NCI-H446 treated with DMSO at 0.1 percent for 48 hours (cell line): ENCODE measurements around the gene SLC39A3.

Experiments used
- DNase-seq: peaks from one replicate; lab custom pipeline; 2025; lab: John Stamatoyannopoulos, UW

SLC39A3 gene

GRCh38 chr19:2747349-2747748 is 7.5 kb upstream of the SLC39A3 start:
- no peak for DNase-seq

DNA sequence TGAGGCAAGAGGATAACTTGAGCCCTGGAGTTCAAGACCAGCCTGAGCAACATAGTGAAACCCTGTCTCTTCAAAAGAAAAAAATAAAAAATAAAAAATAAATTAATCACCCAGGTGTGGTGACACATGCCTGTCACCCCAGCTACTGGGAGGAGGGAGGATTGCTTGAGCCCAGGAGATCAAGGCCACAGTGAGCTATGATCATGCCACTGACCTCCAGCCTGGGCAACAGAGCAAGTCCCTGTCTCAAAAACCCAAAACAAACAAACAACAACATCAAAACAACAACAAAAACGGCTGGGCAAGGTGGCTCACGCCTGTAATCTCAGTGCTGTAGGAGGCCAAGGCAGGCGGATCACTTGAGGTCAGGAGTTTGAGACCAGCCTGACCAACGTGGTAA is 4.3 kb upstream of the SLC39A3 start:
- DNase-seq: no peak

GRCh38 chr19:2743099-2743498 is 3.3 kb upstream of the SLC39A3 start:
- no peak for DNase-seq

GRCh38 chr19:2740314-2740656 is 468 bp upstream of the SLC39A3 start:
- no peak for DNase-seq

DNA sequence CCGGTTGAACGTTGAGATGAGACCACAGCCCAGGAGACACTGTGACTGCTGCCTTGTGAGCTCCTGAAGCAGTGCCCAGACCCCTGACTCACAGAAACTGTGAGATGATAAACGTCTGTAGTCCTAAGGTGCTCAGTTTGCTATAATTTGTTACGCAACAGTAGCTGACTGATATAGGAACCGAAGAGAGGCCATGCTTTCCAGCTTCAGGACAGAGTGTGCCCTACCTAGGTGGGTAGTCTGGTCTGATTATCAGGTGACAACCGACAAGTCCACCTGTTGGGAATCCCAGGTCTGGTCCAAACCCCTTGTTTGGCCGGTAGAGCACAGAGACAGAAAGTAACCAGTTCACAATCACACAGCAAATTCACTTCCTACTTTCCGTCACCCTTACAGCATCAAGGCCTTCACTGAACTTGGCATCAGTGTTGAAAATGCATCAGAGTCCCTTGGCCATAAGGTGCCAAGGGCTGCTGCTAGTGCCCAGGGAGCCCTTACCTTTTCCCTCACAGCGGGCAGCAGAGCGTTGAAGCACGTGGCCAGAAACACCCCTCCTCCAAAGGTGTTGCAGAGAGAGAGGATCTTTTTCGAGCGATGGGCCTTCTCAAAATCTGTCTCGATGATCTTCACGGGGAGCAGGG is 3.1 kb downstream of the SLC39A3 start:
- no peak for DNase-seq

DNA sequence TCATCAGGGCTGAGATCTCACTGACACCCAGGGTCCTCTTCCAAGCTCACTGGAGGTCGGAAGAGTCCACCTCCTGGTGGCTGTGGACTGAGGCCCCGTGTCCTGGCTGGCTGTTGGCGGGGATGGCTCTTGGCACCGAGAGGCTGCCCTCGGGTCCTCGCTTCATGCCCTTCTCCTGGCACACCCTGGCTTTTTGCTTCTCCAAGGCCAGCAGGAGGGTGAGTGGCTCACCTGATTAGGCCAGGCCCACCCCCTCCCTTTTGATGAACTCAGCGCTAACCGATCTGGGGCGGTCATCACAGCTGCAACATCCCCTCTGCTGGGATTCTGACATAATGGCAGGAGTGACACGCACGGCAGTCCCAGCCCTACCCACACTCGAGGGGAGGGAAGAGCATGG is 4.4 kb downstream of the SLC39A3 start:
- DNase-seq: no peak

- no peak for DNase-seq
Observed at GRCh38 chr19:2734589-2735288, 5.1 kb downstream of the SLC39A3 start.

GRCh38 chr19:2733930-2734588 is 5.8 kb downstream of the SLC39A3 start:
- no peak for DNase-seq

DNA sequence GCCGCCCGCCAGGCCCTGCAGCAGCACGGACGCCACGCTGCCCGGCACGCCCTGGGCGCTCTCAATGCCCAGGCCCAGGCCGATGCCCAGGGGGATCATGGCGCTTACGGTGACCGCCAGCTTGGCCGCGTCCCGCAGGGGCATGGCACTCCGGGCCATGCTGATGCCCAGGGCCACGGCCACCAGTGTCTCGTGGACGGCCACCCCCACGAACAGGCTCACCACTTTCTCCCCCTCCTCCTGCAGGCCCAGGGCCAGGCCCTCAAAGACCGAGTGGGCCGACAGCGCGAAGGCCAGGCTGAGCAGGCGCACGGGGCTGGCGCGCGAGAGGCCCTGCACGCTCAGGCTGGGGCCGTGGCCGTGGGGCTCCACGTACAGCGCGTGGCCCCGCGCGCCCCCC is 6.9 kb downstream of the SLC39A3 start:
- DNase-seq: no peak

DNA sequence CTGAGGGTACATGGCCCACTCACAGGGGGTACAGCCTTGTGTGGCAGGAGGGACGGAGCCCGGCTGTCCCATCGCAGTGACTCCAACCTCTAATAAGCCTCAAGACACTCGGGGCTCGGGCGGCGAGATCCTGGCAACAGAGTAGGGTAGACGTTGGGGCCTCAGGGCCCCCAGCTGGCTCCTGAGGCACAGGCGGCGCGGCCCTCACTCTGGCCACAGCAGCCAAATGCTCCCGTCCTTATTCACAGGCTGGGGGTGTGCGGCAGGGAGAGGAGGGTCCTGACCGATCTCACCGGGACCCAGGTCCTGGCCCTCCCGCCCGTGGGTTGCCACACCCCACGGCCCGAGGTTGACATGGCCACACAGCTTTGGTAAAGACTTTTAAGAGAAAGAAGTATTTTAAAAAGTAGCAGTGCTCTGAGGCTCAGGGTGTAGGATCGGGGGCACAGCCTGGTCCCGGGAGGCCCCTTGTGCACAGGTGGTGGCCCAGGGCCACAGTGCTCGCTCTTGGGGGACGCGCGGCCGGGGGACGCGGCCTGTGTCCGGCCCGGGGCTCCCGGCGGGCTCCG is 7.6 kb downstream of the SLC39A3 start:
- DNase-seq: no peak

DNA sequence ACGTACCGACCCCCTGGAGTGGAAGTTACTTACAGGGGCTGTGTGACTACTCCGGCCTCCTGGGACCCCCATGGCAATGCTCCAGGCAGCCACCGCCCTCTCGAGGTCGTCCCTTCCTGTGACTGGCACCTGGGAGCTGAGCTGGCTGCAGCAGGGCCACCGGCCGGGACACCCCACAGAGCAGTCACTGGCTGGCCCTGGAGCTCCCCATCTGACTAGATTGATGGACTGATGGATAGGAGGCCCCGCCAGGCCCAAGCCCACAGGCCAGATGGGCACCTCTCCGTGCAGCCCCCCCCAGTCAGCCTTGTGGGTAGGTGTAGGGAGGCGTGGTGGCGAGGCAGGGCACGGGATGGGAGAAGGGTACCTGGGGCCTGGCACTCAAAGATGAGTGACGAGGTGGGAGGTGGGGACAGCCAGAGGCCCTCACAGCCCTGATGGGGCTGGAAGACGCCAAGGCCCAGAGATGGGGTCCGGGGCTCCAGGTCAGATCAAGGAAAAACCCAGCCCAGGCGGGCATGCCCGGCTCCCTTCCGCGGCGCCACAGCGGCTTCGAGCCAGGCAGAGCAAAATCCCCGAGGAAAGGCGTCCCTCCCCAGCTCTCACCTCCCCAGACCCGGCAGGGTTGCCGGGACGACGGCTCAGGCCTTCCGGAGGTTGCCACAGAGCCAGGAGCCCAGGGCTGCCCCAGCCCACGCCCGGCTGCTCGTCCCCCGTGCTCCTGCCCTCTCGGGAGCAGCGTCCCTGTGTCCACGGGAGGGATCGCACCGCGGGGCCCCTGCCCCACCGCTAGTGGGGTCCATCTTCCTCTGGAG is 8.4 kb downstream of the SLC39A3 start:
- no peak for DNase-seq

DNA sequence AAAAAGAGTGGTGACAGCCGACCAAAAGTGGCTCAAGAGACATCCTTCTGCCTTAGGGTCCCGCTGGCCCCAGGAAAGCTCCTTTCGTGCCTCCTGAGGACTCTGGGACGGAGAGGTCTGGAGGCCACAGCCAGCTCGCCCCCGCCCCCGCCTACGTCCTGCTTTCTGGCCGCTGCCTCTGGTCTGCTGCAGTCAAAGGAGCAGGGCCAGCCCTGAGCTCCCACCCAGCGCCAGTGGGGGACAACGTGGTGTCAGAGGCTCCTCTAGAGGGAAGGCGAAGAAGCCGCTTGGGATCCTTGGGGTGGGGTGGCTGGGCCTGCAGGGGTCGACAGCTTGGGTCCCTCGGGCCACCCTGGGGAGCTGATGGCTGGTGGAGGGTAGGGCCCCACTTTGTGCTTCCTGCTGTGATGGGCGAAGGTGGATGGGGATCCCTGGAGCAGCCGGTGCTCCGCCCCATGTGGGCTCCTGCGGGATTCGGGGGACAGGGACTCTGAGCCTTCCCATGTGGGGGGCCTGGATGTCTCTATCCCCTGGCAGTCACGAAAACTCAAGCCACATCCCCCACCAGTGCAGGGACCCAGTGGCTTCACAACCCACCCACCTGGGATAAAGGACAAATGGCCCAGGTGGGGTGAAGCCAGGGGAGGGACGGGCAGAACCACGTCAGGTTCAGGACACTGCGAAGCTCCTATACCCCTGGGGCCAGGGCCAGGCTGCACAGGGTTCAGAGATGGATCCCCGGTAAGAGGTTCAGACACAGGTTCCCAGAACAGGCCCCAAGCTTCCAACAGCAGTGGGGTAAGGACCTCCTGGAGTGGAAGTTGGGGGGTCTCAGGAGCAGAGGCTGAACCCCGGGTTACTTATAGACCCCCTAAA is 9.6 kb downstream of the SLC39A3 start:
- DNase-seq: no peak

DNA sequence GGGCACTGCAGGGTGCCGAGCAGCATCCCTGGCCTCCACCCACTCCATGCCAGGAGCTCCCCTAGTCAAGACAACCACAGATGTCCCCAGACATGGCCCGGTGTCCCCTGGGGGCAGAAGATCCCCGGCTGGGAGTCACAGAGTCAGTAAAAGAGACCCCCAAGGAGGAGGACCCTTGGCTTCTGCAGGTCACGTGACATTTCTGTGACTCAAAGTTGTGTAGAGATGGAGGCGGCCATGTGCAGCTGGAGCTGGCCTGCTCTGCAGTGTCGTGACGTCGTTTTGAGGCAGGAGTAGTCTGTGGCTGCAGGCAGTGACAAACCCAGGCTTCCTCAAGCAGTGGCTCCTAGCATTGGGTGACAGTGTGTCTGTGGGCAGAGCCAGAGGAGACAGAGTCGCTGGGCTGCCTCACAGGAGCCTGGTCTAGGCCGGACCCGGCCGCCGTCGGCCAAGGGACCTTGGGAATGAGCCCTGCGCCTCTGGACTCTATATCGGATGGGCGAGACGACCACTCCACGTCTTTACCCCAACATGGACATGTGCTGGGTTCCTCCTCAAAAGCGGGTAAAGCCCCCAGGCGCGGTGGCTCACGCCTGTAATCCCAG is 10.9 kb downstream of the SLC39A3 start:
- DNase-seq: no peak

DNA sequence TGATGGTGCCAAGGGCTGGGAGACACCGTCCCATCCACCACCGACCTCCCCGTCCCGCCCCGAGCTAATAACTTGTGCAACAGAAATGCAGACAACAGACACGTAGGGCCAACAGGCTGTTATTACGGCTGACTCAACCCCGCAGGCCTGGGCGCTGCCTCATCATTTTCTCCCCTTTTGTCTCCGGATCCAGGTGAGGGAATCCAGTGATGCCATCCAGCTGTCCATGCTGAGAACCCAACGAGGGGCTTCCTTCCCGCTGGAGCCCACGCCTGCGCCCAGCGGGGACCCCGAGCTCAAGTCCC is 12.2 kb downstream of the SLC39A3 start:
- no peak for DNase-seq

GRCh38 chr19:2726904-2727639 is 12.7 kb downstream of the SLC39A3 start:
- no peak for DNase-seq

GRCh38 chr19:2726160-2726855 is 13.5 kb downstream of the SLC39A3 start:
- DNase-seq: no peak

- no peak for DNase-seq
Observed at GRCh38 chr19:2724148-2724557, 15.7 kb downstream of the SLC39A3 start.

DNA sequence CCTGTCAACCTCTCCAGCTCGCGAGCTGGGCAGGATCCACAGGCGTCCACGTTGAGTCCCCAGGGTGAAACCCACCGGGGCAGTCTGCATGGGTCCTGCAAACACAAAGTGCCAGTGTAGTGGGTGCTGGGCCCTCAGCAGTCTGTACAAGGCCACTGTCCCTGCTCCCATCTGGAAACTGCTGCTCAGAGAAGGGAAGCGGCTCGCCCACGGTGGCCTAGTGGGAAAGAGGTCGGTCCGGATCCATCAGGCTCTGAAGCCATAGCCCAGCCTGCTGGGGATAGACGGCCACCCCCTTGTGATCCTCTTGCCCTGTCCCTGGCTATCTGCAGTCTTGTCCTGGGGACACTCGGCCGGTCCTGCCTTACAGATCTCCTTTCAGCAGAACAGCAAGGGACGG is 16.1 kb downstream of the SLC39A3 start:
- no peak for DNase-seq

DNA sequence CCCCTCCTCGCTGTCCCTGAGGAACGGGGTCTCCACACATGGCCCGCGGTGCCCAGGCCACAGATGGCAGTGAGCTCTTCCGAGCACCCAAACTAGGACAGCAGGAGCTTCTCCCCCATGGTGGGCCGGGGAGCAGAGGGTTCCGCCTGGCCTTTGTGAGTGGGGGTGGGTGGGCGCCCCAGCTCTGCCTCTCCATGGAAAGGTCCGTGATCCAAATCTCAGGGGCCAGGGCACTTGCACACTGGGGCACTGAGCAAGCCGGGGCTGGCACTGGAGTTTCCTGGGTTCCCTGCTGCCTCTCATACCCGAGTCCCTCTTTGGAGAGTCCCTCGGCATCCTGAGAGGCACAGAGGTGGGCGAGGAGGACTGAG is 16.5 kb downstream of the SLC39A3 start:
- no peak for DNase-seq
